Measurements from ENCODE around the gene HTR3A. TPM values are rescaled to one million over a fixed set of nuclear protein-coding genes. Genes with fewer than 3 reads are reported as not detected.
A peak's percentile ranks its signal among the peaks of the same experiment; 100 is the strongest.

The HTR3A gene
- total RNA-seq, 1 experiment from 2014 or later = 0.21 TPM

- no peak overlapping the region for H3K4me3 ChIP-seq (ENCODE audit: low read depth in 2 of 2, low read length in 2 of 2)
- ATAC-seq = no peak
- intact Hi-C loops (cut with micrococcal nuclease; ENCODE audit: unreplicated experiment) = no loop called here
- POLR2A ChIA-PET = no interaction called here
- in situ Hi-C loops (cut with HindIII; ENCODE audit: low pct_unique_long_range_greater_than_20kb, low sequenced_read_pairs) = no loop called here
- H3K9me3 ChIP-seq (ENCODE audit: control insufficient read depth, insufficient read depth, low read depth, low read length) = no peaks in the 10 kb centered on the region
- TF ChIP-seq REST (IDR thresholded peaks at IDR 0.05; ENCODE audit: insufficient read depth in 1 of 2, low read depth in 2 of 2, low read length in 1 of 2) (no peak), CTCF (IDR thresholded peaks at IDR 0.05) (no peak), TCF7L2 (IDR thresholded peaks at IDR 0.05; ENCODE audit: low read depth, low read length) (no peak), POLR2AphosphoS5 (IDR thresholded peaks at IDR 0.05; ENCODE audit: low read depth, low read length) (no peak), SIN3A (IDR thresholded peaks at IDR 0.05; ENCODE audit: borderline replicate concordance, insufficient read depth, low read depth, low read length) (no peak)
- H3K4me1 ChIP-seq (ENCODE audit: control insufficient read depth, insufficient read depth, low read length) = no peaks in the 10 kb centered on the region
- DNase-seq (ENCODE audit: low read depth, low spot score) = no peak
- H3K27ac ChIP-seq (ENCODE audit: low read length) = no peak overlapping the region
- H3K27me3 ChIP-seq (ENCODE audit: control insufficient read depth, insufficient read depth, low read length) = 0 out of 2 replicates have a peak, but pooled peaks cover 4% of the 10 kb centered on the region
- CTCF ChIA-PET = no interaction called here
- BruUV-seq (replicated peaks) = no TSS peak
- H3K36me3 ChIP-seq (ENCODE audit: control insufficient read depth, insufficient read depth, low read length) = no peaks in the 10 kb centered on the region
These were observed 36.5 kb downstream of the HTR3A start for GRCh38 chr11:114011443-114011842.

DNA sequence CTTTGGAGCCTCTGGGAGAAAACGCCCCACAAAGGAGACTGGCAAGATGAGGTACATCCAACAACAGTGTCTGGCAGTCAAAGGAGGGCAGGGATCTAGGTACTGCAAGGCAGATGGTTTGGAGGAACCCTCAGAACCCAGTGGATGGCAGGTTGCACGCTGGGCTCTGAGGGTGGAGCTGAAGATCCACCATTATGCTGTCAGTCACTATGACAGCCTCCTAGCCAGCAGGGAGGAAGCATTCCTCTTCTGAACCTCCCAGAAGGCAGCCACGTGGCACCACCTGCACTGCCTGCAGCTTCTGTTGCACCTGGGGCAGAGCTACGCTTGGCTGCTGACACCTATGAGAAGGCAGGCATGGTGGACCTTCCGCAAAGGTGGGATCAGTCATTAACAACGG, 40.2 kb downstream of the HTR3A start:
- POLR2A ChIA-PET = no interaction called here
- Histone ChIP-seq H3K4me1 (ENCODE audit: control insufficient read depth, insufficient read depth, low read length) (no peaks in the 10 kb centered on the region), H3K27ac (ENCODE audit: low read length) (no peak overlapping the region), H3K36me3 (ENCODE audit: control insufficient read depth, insufficient read depth, low read length) (no peaks in the 10 kb centered on the region), H3K9me3 (ENCODE audit: control insufficient read depth, insufficient read depth, low read depth, low read length) (no peaks in the 10 kb centered on the region), H3K27me3 (ENCODE audit: control insufficient read depth, insufficient read depth, low read length) (0 out of 2 replicates have a peak, but pooled peaks cover 2% of the 10 kb centered on the region), H3K4me3 (ENCODE audit: low read depth in 2 of 2, low read length in 2 of 2) (no peak overlapping the region)
- in situ Hi-C loops (cut with HindIII; ENCODE audit: low pct_unique_long_range_greater_than_20kb, low sequenced_read_pairs) (no loop called here), intact Hi-C loops (cut with micrococcal nuclease; ENCODE audit: unreplicated experiment) (no loop called here)
- peak; percentile 62 for ATAC-seq
- BruUV-seq (replicated peaks) = no TSS peak
- DNase-seq (ENCODE audit: low read depth, low spot score) = no peak
- TF ChIP-seq CTCF (IDR thresholded peaks at IDR 0.05) = no peak
- CTCF ChIA-PET = interaction anchor here (0.6 kb wide), 1 partner anchor 134 kb away, joined by 5 read pairs; no protein-coding TSS in a partner anchor

GRCh38 chr11:114016986-114017385, 42.1 kb downstream of the HTR3A start:
- ChIA-PET CTCF (no interaction called here), POLR2A (no interaction called here)
- Histone ChIP-seq H3K9me3 (ENCODE audit: control insufficient read depth, insufficient read depth, low read depth, low read length) (no peaks in the 10 kb centered on the region), H3K27me3 (ENCODE audit: control insufficient read depth, insufficient read depth, low read length) (0 out of 2 replicates have a peak, but pooled peaks cover 2% of the 10 kb centered on the region), H3K4me1 (ENCODE audit: control insufficient read depth, insufficient read depth, low read length) (no peaks in the 10 kb centered on the region), H3K27ac (ENCODE audit: low read length) (no peak overlapping the region), H3K36me3 (ENCODE audit: control insufficient read depth, insufficient read depth, low read length) (no peaks in the 10 kb centered on the region), H3K4me3 (ENCODE audit: low read depth in 2 of 2, low read length in 2 of 2) (no peak overlapping the region)
- TF ChIP-seq TCF7L2 (IDR thresholded peaks at IDR 0.05; ENCODE audit: low read depth, low read length) (no peak), CTCF (IDR thresholded peaks at IDR 0.05) (no peak), REST (IDR thresholded peaks at IDR 0.05; ENCODE audit: insufficient read depth in 1 of 2, low read depth in 2 of 2, low read length in 1 of 2) (no peak), POLR2AphosphoS5 (IDR thresholded peaks at IDR 0.05; ENCODE audit: low read depth, low read length) (no peak), SIN3A (IDR thresholded peaks at IDR 0.05; ENCODE audit: borderline replicate concordance, insufficient read depth, low read depth, low read length) (no peak)
- intact Hi-C loops (cut with micrococcal nuclease; ENCODE audit: unreplicated experiment) = no loop called here
- ATAC-seq (no peak), DNase-seq (ENCODE audit: low read depth, low spot score) (no peak)
- in situ Hi-C loops (cut with HindIII; ENCODE audit: low pct_unique_long_range_greater_than_20kb, low sequenced_read_pairs) = no loop called here
- no TSS peak for BruUV-seq (replicated peaks)

All from Panc1 (cell line).